MM.1S (cell line): Measurements from ENCODE around the gene TTC28.

Source experiments
- DNase-seq: peaks from one replicate; pipeline ENCODE4 v3.0.0-alpha.2; 2015
- H2AFZ ChIP-seq: fragments of 300-600 bp; sonication (generic); 2 replicates; pipeline ENCODE4 v1.6.0; 2016; ENCODE audit warnings: antibody characterized with exemption, low read length
- H3F3A ChIP-seq: fragments of 300-600 bp; sonication (generic); 2 replicates; pipeline ENCODE4 v1.6.1; 2016; ENCODE audit warnings: mild to moderate bottlenecking, antibody characterized with exemption, low read length, moderate library complexity, mixed read lengths; ENCODE audit not compliant: insufficient read depth
- H3K27ac ChIP-seq: fragments of 300-600 bp; sonication (generic); 2 replicates; pipeline ENCODE4 v1.5.1; 2016; ENCODE audit warnings: mild to moderate bottlenecking, low read length
- H3K27me3 ChIP-seq: fragments of 300-600 bp; sonication (generic); replicated peaks from 2 replicates; pipeline ENCODE4 v1.6.0; 2016; ENCODE audit warnings: low read length; ENCODE audit not compliant: insufficient read depth
- H3K36me3 ChIP-seq: fragments of 300-600 bp; sonication (generic); replicated peaks from 2 replicates; pipeline ENCODE4 v1.6.1; 2016; ENCODE audit warnings: mild to moderate bottlenecking, low read length, mixed read lengths; ENCODE audit not compliant: insufficient read depth
- H3K4me1 ChIP-seq: fragments of 300-600 bp; sonication (generic); 2 replicates; pipeline ENCODE4 v1.6.1; 2016; ENCODE audit warnings: low read length, mixed read lengths
- H3K4me2 ChIP-seq: fragments of 300-600 bp; sonication (generic); 2 replicates; pipeline ENCODE4 v1.6.0; 2016; ENCODE audit warnings: low read depth, low read length
- H3K4me3 ChIP-seq: fragments of 300-600 bp; sonication (generic); 2 replicates; pipeline ENCODE4 v1.5.1; 2016; ENCODE audit warnings: low read length, mixed read lengths
- H3K79me2 ChIP-seq: fragments of 300-600 bp; sonication (generic); 2 replicates; pipeline ENCODE4 v1.6.1; 2016; ENCODE audit warnings: mixed run types, low read length, mixed read lengths
- H3K9ac ChIP-seq: fragments of 300-600 bp; sonication (generic); 2 replicates; pipeline ENCODE4 v1.6.1; 2016; ENCODE audit warnings: low read length, mixed read lengths
- H3K9me2 ChIP-seq: fragments of 300-600 bp; sonication (generic); replicated peaks from 2 replicates; pipeline ENCODE4 v1.6.1; 2016; ENCODE audit warnings: mild to moderate bottlenecking, low read length, mixed read lengths; ENCODE audit not compliant: insufficient read depth
- H3K9me3 ChIP-seq: fragments of 300-600 bp; sonication (generic); replicated peaks from 2 replicates; pipeline ENCODE4 v1.6.1; 2016; ENCODE audit warnings: mild to moderate bottlenecking, low read length, mixed read lengths; ENCODE audit not compliant: insufficient read depth
- H4K20me1 ChIP-seq: fragments of 300-600 bp; sonication (generic); 2 replicates; pipeline ENCODE4 v1.6.1; 2016; ENCODE audit warnings: mild to moderate bottlenecking, low read length, moderate library complexity, mixed read lengths; ENCODE audit not compliant: insufficient read depth
- EZH2 ChIP-seq: fragments of 300-600 bp; sonication (generic); optimal IDR thresholded peaks from 2 replicates; pipeline ENCODE3; 2017; ENCODE audit warnings: low read depth, mild to moderate bottlenecking, antibody characterized with exemption, low read length, mixed read lengths
- EZH2phosphoT487 ChIP-seq: fragments of 300-600 bp; sonication (generic); IDR thresholded peaks from 2 replicates; pipeline ENCODE4 v1.6.1; 2018; ENCODE audit warnings: antibody characterized with exemption, low read length
- TF ChIP-seq, protein P1 (sequence below): fragments of 300-600 bp; sonication (generic); IDR thresholded peaks from 2 replicates; pipeline ENCODE4 v1.5.1; 2016; ENCODE audit warnings: antibody characterized with exemption, low read length, mixed read lengths

Gene TTC28

DNA sequence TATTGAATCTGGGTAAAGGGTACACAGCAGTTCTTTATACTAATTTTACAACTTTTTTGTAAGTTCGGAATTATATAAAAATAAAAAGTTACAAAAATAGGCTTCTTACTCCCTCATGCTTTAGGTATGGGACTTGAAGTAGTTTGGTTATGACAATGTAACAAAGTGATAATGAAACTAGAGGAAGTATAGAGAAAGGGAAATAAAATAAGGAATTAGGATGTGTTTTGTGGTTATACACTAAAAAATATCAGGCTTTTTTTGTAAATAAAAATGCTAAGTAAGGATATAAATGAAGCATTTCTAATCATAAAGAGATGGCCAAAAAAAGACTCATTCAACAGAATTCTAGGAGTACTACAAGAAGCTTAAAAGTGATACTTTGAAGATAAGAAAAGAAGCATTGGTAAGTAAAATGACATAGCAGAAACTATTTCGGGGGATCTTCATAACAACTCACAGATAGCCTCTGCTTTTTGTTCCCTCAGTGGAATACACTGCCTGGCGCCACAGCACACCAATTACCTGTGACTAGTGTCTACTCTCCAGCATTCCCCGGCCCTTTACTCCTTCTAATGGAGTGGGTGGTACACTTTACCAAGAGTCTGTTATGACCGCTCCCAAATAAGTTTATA lies 437.9 kb downstream of the TTC28 start:
- no peaks in the 10 kb centered on the region for H3K9me3 ChIP-seq
- H3K27ac ChIP-seq = no peak overlapping the region
- no peak for DNase-seq
- no peaks in the 10 kb centered on the region for H3K9me2 ChIP-seq
- H4K20me1 ChIP-seq = no peaks in the 10 kb centered on the region
- no peak overlapping the region for H2AFZ ChIP-seq
- H3K4me1 ChIP-seq = no peaks in the 10 kb centered on the region
- H3K79me2 ChIP-seq = no peaks in the 10 kb centered on the region
- H3K9ac ChIP-seq = no peak overlapping the region
- no peak overlapping the region for H3K4me2 ChIP-seq
- no peak overlapping the region for H3K4me3 ChIP-seq
- no peaks in the 10 kb centered on the region for H3F3A ChIP-seq
- TF ChIP-seq EZH2phosphoT487 = no peak
- TF ChIP-seq, protein P1, sequence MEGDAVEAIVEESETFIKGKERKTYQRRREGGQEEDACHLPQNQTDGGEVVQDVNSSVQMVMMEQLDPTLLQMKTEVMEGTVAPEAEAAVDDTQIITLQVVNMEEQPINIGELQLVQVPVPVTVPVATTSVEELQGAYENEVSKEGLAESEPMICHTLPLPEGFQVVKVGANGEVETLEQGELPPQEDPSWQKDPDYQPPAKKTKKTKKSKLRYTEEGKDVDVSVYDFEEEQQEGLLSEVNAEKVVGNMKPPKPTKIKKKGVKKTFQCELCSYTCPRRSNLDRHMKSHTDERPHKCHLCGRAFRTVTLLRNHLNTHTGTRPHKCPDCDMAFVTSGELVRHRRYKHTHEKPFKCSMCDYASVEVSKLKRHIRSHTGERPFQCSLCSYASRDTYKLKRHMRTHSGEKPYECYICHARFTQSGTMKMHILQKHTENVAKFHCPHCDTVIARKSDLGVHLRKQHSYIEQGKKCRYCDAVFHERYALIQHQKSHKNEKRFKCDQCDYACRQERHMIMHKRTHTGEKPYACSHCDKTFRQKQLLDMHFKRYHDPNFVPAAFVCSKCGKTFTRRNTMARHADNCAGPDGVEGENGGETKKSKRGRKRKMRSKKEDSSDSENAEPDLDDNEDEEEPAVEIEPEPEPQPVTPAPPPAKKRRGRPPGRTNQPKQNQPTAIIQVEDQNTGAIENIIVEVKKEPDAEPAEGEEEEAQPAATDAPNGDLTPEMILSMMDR = no peak
- TF ChIP-seq EZH2 = no peak
- H3K36me3 ChIP-seq = no peaks in the 10 kb centered on the region
- H3K27me3 ChIP-seq = no peaks in the 10 kb centered on the region

DNA sequence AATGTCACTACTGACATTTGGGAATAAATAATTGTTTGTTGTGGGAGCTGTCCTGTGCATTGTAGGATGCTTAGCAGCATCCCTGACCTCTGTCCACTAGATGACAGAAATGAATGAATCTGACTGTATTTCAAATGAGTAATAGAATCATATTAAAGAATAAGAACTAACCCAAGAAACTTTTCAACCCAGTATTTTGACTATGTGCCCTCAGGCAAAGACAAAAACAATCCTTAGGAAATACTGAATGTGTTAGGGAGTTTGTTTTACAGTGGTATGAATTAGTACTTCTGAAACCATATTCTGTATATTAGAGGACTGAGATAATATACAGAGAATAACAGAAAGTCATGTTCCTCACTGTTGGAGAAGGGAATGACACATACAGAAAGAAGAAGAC lies 439.7 kb downstream of the TTC28 start:
- Histone ChIP-seq H4K20me1 (no peaks in the 10 kb centered on the region), H3K9me3 (no peaks in the 10 kb centered on the region), H3K4me2 (no peak overlapping the region), H3K27me3 (no peaks in the 10 kb centered on the region), H3K4me3 (no peak overlapping the region), H3F3A (no peaks in the 10 kb centered on the region), H3K79me2 (no peaks in the 10 kb centered on the region), H3K4me1 (no peaks in the 10 kb centered on the region), H2AFZ (no peak overlapping the region), H3K9ac (no peak overlapping the region), H3K36me3 (no peaks in the 10 kb centered on the region), H3K9me2 (no peaks in the 10 kb centered on the region), H3K27ac (no peak overlapping the region)
- no peak for TF ChIP-seq EZH2phosphoT487
- no peak for DNase-seq

DNA sequence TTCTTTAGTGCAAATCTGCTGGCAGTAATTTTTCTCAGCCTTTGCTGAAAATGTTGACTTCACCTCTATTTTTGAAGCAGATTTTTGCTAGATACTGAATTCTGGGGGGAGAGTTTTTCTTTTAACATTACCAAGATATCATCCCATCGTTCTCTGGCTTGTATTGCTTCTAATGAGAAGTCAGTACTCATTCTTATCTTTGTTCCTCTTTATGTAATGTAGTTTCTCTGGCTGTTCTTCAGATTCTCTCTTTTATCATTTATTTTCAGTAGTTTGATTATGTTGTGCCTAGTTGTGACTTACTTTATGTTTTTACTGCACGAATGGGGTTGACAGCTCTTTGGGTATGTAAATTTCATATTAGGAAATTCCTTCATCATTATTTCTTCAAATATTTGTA lies 441.9 kb downstream of the TTC28 start:
- Histone ChIP-seq H2AFZ (no peak overlapping the region), H3K79me2 (no peaks in the 10 kb centered on the region), H3K4me2 (no peak overlapping the region), H3K9me2 (no peaks in the 10 kb centered on the region), H3K27ac (no peak overlapping the region), H3F3A (no peaks in the 10 kb centered on the region), H3K4me3 (no peak overlapping the region), H3K36me3 (no peaks in the 10 kb centered on the region), H4K20me1 (no peaks in the 10 kb centered on the region), H3K9ac (no peak overlapping the region), H3K9me3 (no peaks in the 10 kb centered on the region), H3K27me3 (no peaks in the 10 kb centered on the region), H3K4me1 (no peaks in the 10 kb centered on the region)
- DNase-seq = no peak
- TF ChIP-seq, protein P1 = no peak
- TF ChIP-seq EZH2 (no peak), EZH2phosphoT487 (no peak)

DNA sequence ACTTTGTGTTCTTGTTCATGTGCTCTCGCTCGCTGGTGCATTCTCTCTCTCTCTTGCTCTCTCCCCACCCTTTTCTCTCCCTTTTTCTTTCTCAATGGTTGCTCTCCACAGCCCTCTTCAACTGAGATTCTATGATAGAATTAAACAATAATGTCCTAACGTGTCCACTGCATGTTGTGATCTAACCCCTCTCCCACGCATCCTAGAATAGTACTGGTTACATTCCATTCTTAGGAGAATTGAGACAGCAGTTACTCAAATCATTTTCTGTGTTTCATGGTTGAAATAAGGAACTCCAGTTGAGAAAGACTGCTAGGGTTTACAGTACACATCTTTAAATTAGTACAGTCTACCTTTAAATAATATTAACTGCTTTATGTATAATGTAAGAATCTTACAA lies 442.5 kb downstream of the TTC28 start:
- H2AFZ ChIP-seq = no peak overlapping the region
- no peak overlapping the region for H3K27ac ChIP-seq
- H3K4me3 ChIP-seq = no peak overlapping the region
- H3K4me1 ChIP-seq = no peaks in the 10 kb centered on the region
- H3K9ac ChIP-seq = no peak overlapping the region
- H3K9me3 ChIP-seq = no peaks in the 10 kb centered on the region
- no peaks in the 10 kb centered on the region for H4K20me1 ChIP-seq
- H3K79me2 ChIP-seq = no peaks in the 10 kb centered on the region
- no peaks in the 10 kb centered on the region for H3K36me3 ChIP-seq
- no peaks in the 10 kb centered on the region for H3K27me3 ChIP-seq
- no peak overlapping the region for H3K4me2 ChIP-seq
- no peaks in the 10 kb centered on the region for H3K9me2 ChIP-seq
- TF ChIP-seq EZH2 (no peak), EZH2phosphoT487 (no peak)
- TF ChIP-seq, protein P1 = no peak
- no peak for DNase-seq
- no peaks in the 10 kb centered on the region for H3F3A ChIP-seq
